ENCODE measurements around the gene PRICKLE2. TPM values are rescaled to one million over a fixed set of nuclear protein-coding genes. Genes with fewer than 3 reads are reported as not detected.

PRICKLE2 gene
- total RNA-seq, 1 donor from 2014 or later: 23.2 TPM

- no peaks in the 10 kb centered on the region for H3K36me3 Mint-ChIP-seq (ENCODE audit: insufficient read depth)
These were observed 86.5 kb downstream of the PRICKLE2 start for GRCh38 chr3:64138656-64139375.

DNA sequence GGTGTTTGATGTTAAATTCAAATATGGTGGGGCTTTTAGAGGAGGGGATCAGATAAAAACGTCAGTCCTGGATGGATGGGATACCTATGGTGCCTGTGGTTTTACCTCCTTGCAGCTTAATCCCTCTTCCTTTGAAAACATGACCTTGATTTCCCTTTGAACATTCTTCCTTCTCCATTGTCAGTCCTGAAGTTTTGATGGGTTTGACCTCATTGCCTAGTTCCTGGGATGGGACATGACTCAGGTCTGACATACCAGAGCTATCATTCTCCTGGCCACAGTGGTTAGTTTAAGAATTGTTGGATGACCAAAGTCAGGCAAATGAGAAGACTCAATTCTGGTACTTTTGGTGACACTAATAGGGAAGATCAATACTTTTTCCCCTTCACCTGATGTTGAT lies 87.2 kb downstream of the PRICKLE2 start:
- Mint-ChIP-seq H3K36me3 (ENCODE audit: insufficient read depth) (no peaks in the 10 kb centered on the region), H3K9me3 (ENCODE audit: low read depth) (no peaks in the 10 kb centered on the region), H3K27ac (no peak overlapping the region), H3K4me1 (ENCODE audit: low read depth) (peaks cover 9% of the 10 kb centered on the region), H3K4me3 (ENCODE audit: low read depth) (no peak overlapping the region), H3K27me3 (no peaks in the 10 kb centered on the region)
- no peak for TF ChIP-seq CTCF (IDR thresholded peaks at IDR 0.05; ENCODE audit: unreplicated experiment)
- no peak for DNase-seq (ENCODE audit: low spot score, unreplicated experiment)

More at GRCh38 chr3:64138656-64139375, 86.5 kb downstream of the PRICKLE2 start:
- H3K9me3 Mint-ChIP-seq (ENCODE audit: low read depth): no peaks in the 10 kb centered on the region
- H3K4me3 Mint-ChIP-seq (ENCODE audit: low read depth): no peak overlapping the region
- no peak overlapping the region for H3K27ac Mint-ChIP-seq
- DNase-seq (ENCODE audit: low spot score, unreplicated experiment): no peak
- TF ChIP-seq CTCF (IDR thresholded peaks at IDR 0.05; ENCODE audit: unreplicated experiment): no peak
- H3K4me1 Mint-ChIP-seq (ENCODE audit: low read depth): peaks cover 9% of the 10 kb centered on the region
- no peaks in the 10 kb centered on the region for H3K27me3 Mint-ChIP-seq

DNA sequence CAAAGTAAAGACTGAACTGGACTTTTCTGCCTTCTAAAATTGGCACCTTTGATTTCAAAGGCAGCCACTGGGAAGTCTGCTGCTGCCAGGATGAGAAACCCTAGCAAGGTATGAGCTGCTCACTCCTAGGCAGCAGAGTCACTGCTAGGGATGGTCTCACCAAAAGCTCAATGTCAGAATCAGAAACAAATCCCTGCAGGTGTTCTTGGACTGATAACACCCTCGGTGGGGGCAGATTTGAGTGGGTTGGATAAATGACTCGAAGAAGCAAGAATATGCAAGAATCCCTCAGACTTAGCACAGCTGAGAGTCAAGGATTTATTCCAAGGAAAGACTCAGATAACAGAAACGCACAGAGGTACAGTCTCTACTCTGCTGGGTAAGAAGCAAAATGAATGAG lies 90.4 kb downstream of the PRICKLE2 start:
- DNase-seq (ENCODE audit: low spot score, unreplicated experiment): no peak
- TF ChIP-seq CTCF (IDR thresholded peaks at IDR 0.05; ENCODE audit: unreplicated experiment): no peak
- H3K27ac Mint-ChIP-seq: no peak overlapping the region
- H3K27me3 Mint-ChIP-seq: no peaks in the 10 kb centered on the region
- peaks cover 9% of the 10 kb centered on the region for H3K4me1 Mint-ChIP-seq (ENCODE audit: low read depth)
- H3K36me3 Mint-ChIP-seq (ENCODE audit: insufficient read depth): no peaks in the 10 kb centered on the region
- H3K4me3 Mint-ChIP-seq (ENCODE audit: low read depth): no peak overlapping the region
- H3K9me3 Mint-ChIP-seq (ENCODE audit: low read depth): no peaks in the 10 kb centered on the region

DNA sequence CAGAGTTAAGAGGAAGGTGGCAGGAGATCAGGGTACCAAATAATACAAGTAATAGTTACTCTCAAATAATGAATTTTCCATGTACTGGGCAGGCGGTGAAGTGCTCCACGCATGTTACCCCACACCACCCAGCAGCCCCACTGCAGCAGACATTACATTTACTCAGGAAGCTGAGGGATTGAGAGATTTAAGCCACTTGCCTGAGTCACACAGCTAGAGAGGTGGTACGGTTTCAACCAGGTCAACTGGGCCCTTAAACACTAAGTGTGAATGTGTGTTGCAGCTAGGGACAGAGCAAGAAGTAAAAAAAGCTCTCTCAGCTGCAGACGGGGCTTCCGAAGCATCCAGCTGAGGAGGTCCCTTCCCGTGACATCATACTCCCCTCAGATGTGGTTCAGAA lies 91.3 kb downstream of the PRICKLE2 start:
- H3K36me3 Mint-ChIP-seq (ENCODE audit: insufficient read depth): no peaks in the 10 kb centered on the region
- peaks cover 9% of the 10 kb centered on the region for H3K4me1 Mint-ChIP-seq (ENCODE audit: low read depth)
- H3K9me3 Mint-ChIP-seq (ENCODE audit: low read depth): no peaks in the 10 kb centered on the region

DNA sequence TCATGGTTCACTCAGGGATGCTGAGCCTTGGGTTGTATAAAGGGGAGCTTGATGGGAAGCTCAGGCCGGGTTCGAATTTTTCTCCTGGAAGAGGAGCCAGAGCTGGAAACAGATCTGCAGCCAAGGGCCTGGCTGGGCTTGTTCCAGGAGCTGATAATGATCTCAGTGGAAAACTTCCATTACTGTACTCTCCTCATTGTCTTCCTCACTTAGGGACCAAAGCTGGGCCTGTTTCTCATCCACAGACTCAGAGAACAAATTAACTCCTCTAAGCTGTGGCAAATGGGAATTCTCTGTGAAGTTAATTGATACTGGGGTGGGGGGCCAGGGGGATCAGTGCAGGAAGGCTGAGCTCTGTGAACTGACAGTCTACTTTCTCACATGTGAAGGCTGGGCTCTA lies 92.0 kb downstream of the PRICKLE2 start:
- Mint-ChIP-seq H3K27me3 (no peaks in the 10 kb centered on the region), H3K36me3 (ENCODE audit: insufficient read depth) (no peaks in the 10 kb centered on the region), H3K27ac (no peak overlapping the region), H3K4me3 (ENCODE audit: low read depth) (no peak overlapping the region), H3K9me3 (ENCODE audit: low read depth) (no peaks in the 10 kb centered on the region), H3K4me1 (ENCODE audit: low read depth) (peaks cover 9% of the 10 kb centered on the region)
- no peak for TF ChIP-seq CTCF (IDR thresholded peaks at IDR 0.05; ENCODE audit: unreplicated experiment)
- no peak for DNase-seq (ENCODE audit: low spot score, unreplicated experiment)

More for the DNA sequence above, 91.3 kb downstream of the PRICKLE2 start:
- Mint-ChIP-seq H3K27ac (no peak overlapping the region), H3K27me3 (no peaks in the 10 kb centered on the region), H3K4me3 (ENCODE audit: low read depth) (no peak overlapping the region)
- no peak for DNase-seq (ENCODE audit: low spot score, unreplicated experiment)
- no peak for TF ChIP-seq CTCF (IDR thresholded peaks at IDR 0.05; ENCODE audit: unreplicated experiment)

All from progenitor cell of endocrine pancreas (in vitro differentiated cells).